H1 (cell line): ENCODE results near the gene GFAP. TPM values are rescaled to one million over a fixed set of nuclear protein-coding genes. Genes with fewer than 3 reads are reported as not detected.
A peak's percentile ranks its signal among the peaks of the same experiment; 100 is the strongest.

Experiments
- CTCF ChIA-PET: fragments of 300-600 bp; sonication (Branson Sonifier 250); formaldehyde crosslinking; loops from one replicate; lab custom pipeline; 2021; ENCODE audit not compliant: partially characterized antibody; lab: Charles Lee
- POLR2A ChIA-PET: fragments of 300-600 bp; sonication (Branson Sonifier 250); formaldehyde crosslinking; loops from one replicate; lab custom pipeline; 2021; ENCODE audit warnings: inconsistent platforms; ENCODE audit not compliant: partially characterized antibody; lab: Charles Lee
- DNase-seq, 2 experiments: peaks; one replicate each; pipeline versions ENCODE4 v3.0.0 to v3.0.0-alpha.2; 2010 to 2022; ENCODE audit warnings: low spot score in 2 of 2, low read depth in 1 of 2, mixed read lengths in 1 of 2
- FAIRE-seq: peaks from 2 replicates; lab custom pipeline; 2011; peaks lifted over from hg19 to GRCh38; lab: Jason Lieb, UNC
- H2AFZ ChIP-seq: 2 replicates; pipeline ENCODE4 v1.8.1; 2012; ENCODE audit warnings: low read length, inconsistent platforms
- H2AK5ac ChIP-seq: 2 replicates; pipeline ENCODE4 v1.6.1; 2013; ENCODE audit warnings: low read depth, low read length
- H2BK120ac ChIP-seq: replicated peaks from 2 replicates; pipeline ENCODE3; 2013; ENCODE audit warnings: low read depth, low read length, inconsistent platforms
- H2BK12ac ChIP-seq: 2 replicates; pipeline ENCODE4 v1.6.1; 2013; ENCODE audit warnings: low read depth, low read length
- H2BK15ac ChIP-seq: 2 replicates; pipeline ENCODE4 v1.6.1; 2013; ENCODE audit warnings: low read length
- H2BK20ac ChIP-seq: 2 replicates; pipeline ENCODE4 v1.6.1; 2013; ENCODE audit warnings: low read length
- H2BK5ac ChIP-seq: 2 replicates; pipeline ENCODE4 v1.6.1; 2013; ENCODE audit warnings: low read depth, low read length
- H3K14ac ChIP-seq: 2 replicates; pipeline ENCODE4 v1.6.1; 2013; ENCODE audit warnings: inconsistent platforms; ENCODE audit not compliant: insufficient read length
- H3K18ac ChIP-seq: 2 replicates; pipeline ENCODE4 v1.6.1; 2013; ENCODE audit warnings: low read length; ENCODE audit errors: extremely low read depth
- H3K23ac ChIP-seq: 2 replicates; pipeline ENCODE4 v1.6.1; 2013; ENCODE audit warnings: inconsistent platforms; ENCODE audit not compliant: insufficient read length
- H3K23me2 ChIP-seq: 2 replicates; pipeline ENCODE4 v1.6.1; 2013; ENCODE audit warnings: low read depth, low read length
- H3K27ac ChIP-seq: 2 replicates; pipeline ENCODE4 v1.6.1; 2011; ENCODE audit warnings: low read depth, low read length, inconsistent platforms
- H3K27me3 ChIP-seq, 4 experiments: replicated peaks in 1 of 4; 1 replicate in 1 of 4; 2 replicates in 3 of 4; pipeline versions ENCODE4 v1.6.1 to v1.8.1; 2011 to 2013; ENCODE audit warnings: low read length in 3 of 4, mild to moderate bottlenecking in 3 of 4, inconsistent platforms in 2 of 4, mixed read lengths in 2 of 4, moderate library complexity in 1 of 4; ENCODE audit not compliant: control insufficient read depth in 3 of 4, insufficient read depth in 3 of 4; ENCODE audit errors: extremely low read depth in 1 of 4
- H3K36me3 ChIP-seq, 4 experiments: 2 replicates each; pipeline versions ENCODE4 v1.6.1 to v1.8.1; 2011 to 2013; ENCODE audit warnings: mild to moderate bottlenecking in 4 of 4, low read length in 3 of 4, moderate library complexity in 2 of 4, control low read depth in 1 of 4, inconsistent platforms in 1 of 4; ENCODE audit not compliant: insufficient read depth in 4 of 4, control insufficient read depth in 2 of 4
- H3K4ac ChIP-seq: replicated peaks from 2 replicates; pipeline ENCODE3; 2013; ENCODE audit warnings: low read length, low read depth, mixed read lengths, inconsistent platforms; ENCODE audit not compliant: insufficient read length
- H3K4me1 ChIP-seq, 4 experiments: replicated peaks in 1 of 4; 1 replicate in 1 of 4; 2 replicates in 3 of 4; pipeline versions ENCODE4 v1.6.1 to v1.8.1; 2011 to 2013; ENCODE audit warnings: low read length in 3 of 4, inconsistent platforms in 2 of 4, mixed read lengths in 1 of 4; ENCODE audit not compliant: insufficient read depth in 4 of 4, control insufficient read depth in 3 of 4
- H3K4me2 ChIP-seq, 2 experiments: 2 replicates each; pipeline versions ENCODE4 v1.6.1 to v1.8.1; 2011 to 2013; ENCODE audit warnings: low read depth in 2 of 2, low read length in 2 of 2, control low read depth in 1 of 2, inconsistent platforms in 1 of 2, mild to moderate bottlenecking in 1 of 2; ENCODE audit not compliant: insufficient read depth in 1 of 2
- H3K4me3 ChIP-seq, 4 experiments: fragments of 200-600, 300-600 bp in 1 of 4; sonication (generic), shearing (Covaris generic), sonication (Bioruptor Twin) in 1 of 4; 2 replicates each; pipeline versions ENCODE4 v1.5.1 to v1.8.1; 2011 to 2016; ENCODE audit warnings: low read length in 4 of 4, low read depth in 3 of 4, control low read depth in 2 of 4, inconsistent platforms in 2 of 4, mild to moderate bottlenecking in 2 of 4, mixed read lengths in 1 of 4, moderate library complexity in 1 of 4; ENCODE audit not compliant: insufficient read depth in 2 of 4; ENCODE audit errors: extremely low read depth in 1 of 4
- H3K56ac ChIP-seq: replicated peaks from 2 replicates; pipeline ENCODE3; 2013; ENCODE audit warnings: low read depth, mild to moderate bottlenecking, mixed read lengths, low read length, inconsistent platforms; ENCODE audit not compliant: insufficient read length
- H3K79me1 ChIP-seq: 2 replicates; pipeline ENCODE4 v1.6.1; 2013; ENCODE audit warnings: low read depth, low read length, control low read depth
- H3K79me2 ChIP-seq, 2 experiments: 2 replicates each; pipeline versions ENCODE4 v1.6.1 to v1.8.1; 2012 to 2013; ENCODE audit warnings: low read length in 2 of 2, mild to moderate bottlenecking in 2 of 2, inconsistent platforms in 1 of 2; ENCODE audit not compliant: insufficient read depth in 2 of 2, control insufficient read depth in 1 of 2
- H3K9ac ChIP-seq, 4 experiments: replicated peaks in 1 of 4; 1 replicate in 1 of 4; 2 replicates in 3 of 4; pipeline versions ENCODE4 v1.6.1 to v1.8.1; 2011 to 2013; ENCODE audit warnings: low read depth in 3 of 4, low read length in 3 of 4, control low read depth in 2 of 4, mild to moderate bottlenecking in 2 of 4, moderate library complexity in 2 of 4, inconsistent platforms in 1 of 4; ENCODE audit errors: extremely low read depth in 1 of 4
- H3K9me3 ChIP-seq, 2 experiments: 2 replicates each; pipeline versions ENCODE4 v1.6.1 to v1.8.1; 2012 to 2013; ENCODE audit warnings: mild to moderate bottlenecking in 2 of 2, moderate library complexity in 2 of 2, control low read depth in 1 of 2, inconsistent platforms in 1 of 2, low read depth in 1 of 2, low read length in 1 of 2, mixed read lengths in 1 of 2; ENCODE audit not compliant: insufficient read depth in 2 of 2
- H4K20me1 ChIP-seq, 2 experiments: replicated peaks in 1 of 2; 2 replicates each; pipeline versions ENCODE3 to v1.8.1; 2011 to 2013; ENCODE audit warnings: inconsistent platforms in 2 of 2, low read length in 2 of 2, mild to moderate bottlenecking in 1 of 2; ENCODE audit not compliant: insufficient read depth in 2 of 2, control insufficient read depth in 1 of 2
- H4K5ac ChIP-seq: 2 replicates; pipeline ENCODE4 v1.6.1; 2013; ENCODE audit warnings: low read length, low read depth, mixed read lengths, inconsistent platforms; ENCODE audit not compliant: insufficient read length
- H4K8ac ChIP-seq: 2 replicates; pipeline ENCODE4 v1.8.0; 2013; ENCODE audit warnings: mild to moderate bottlenecking, moderate library complexity, low read length, inconsistent platforms; ENCODE audit not compliant: insufficient read depth; ENCODE audit errors: extremely low read depth
- H4K91ac ChIP-seq: replicated peaks from 2 replicates; pipeline ENCODE3; 2013; ENCODE audit warnings: low read length, mixed read lengths, inconsistent platforms; ENCODE audit not compliant: insufficient read length
- BRCA1 ChIP-seq: IDR thresholded peaks from 2 replicates; pipeline ENCODE4 v1.6.1; 2012; ENCODE audit warnings: low read depth, low read length, improper control_type of control experiment
- GABPA ChIP-seq: IDR thresholded peaks from 2 replicates; pipeline ENCODE4 v1.6.1; 2011; ENCODE audit warnings: mild to moderate bottlenecking, low read length, moderate library complexity, borderline replicate concordance; ENCODE audit not compliant: insufficient read depth
- HDAC6 ChIP-seq: IDR thresholded peaks from one replicate; pipeline ENCODE4 v1.7.1; 2012; ENCODE audit warnings: low read depth, mild to moderate bottlenecking, inconsistent platforms, low read length, moderate library complexity
- PHF8 ChIP-seq: fragments of 200-600 bp; sonication (generic); conservative IDR thresholded peaks from 2 replicates; pipeline ENCODE4 v1.7.1; 2012; ENCODE audit warnings: low read depth, mild to moderate bottlenecking, inconsistent platforms, low read length, moderate library complexity
- RAD21 ChIP-seq, 2 experiments: IDR thresholded peaks in 1 of 2; conservative IDR thresholded peaks in 1 of 2; 2 replicates each; pipeline ENCODE4 v1.6.1; 2011; ENCODE audit warnings: low read depth in 2 of 2, low read length in 2 of 2, improper control_type of control experiment in 1 of 2, inconsistent platforms in 1 of 2, mild to moderate bottlenecking in 1 of 2, moderate library complexity in 1 of 2
- RNF2 ChIP-seq: fragments of 200-900, 300-1000 bp; sonication (generic); IDR thresholded peaks from 2 replicates; pipeline ENCODE4 v1.7.1; 2016; ENCODE audit warnings: borderline replicate concordance, low read depth, mild to moderate bottlenecking, antibody characterized with exemption, low read length; ENCODE audit not compliant: poor library complexity, severe bottlenecking; ENCODE audit errors: missing control alignments
- SAP30 ChIP-seq: fragments of 300-600 bp; sonication (generic); IDR thresholded peaks from 2 replicates; pipeline ENCODE4 v1.7.1; 2012; ENCODE audit warnings: low read length, moderate library complexity, mild to moderate bottlenecking, inconsistent platforms; ENCODE audit not compliant: insufficient read depth, insufficient replicate concordance
- SRF ChIP-seq: IDR thresholded peaks from 2 replicates; pipeline ENCODE4 v1.6.1; 2011; ENCODE audit warnings: mild to moderate bottlenecking, low read depth, low read length, moderate library complexity
- TAF7 ChIP-seq: optimal IDR thresholded peaks from 2 replicates; pipeline ENCODE3; 2011; ENCODE audit warnings: low read depth, mild to moderate bottlenecking, inconsistent platforms, low read length, moderate library complexity, borderline replicate concordance
- TEAD4 ChIP-seq: IDR thresholded peaks from 2 replicates; pipeline ENCODE4 v1.6.1; 2012; ENCODE audit warnings: low read depth, low read length, inconsistent platforms, mixed read lengths
- WGBS, 2 experiments: shearing (Covaris generic) in 1 of 2; methylation state at CpG; one replicate each; pipeline versions ENCODE4 v1.1.6 to v1.1.7; 2013 to 2015; ENCODE audit warnings: low lambda C conversion rate in 2 of 2, mixed read lengths in 2 of 2, inconsistent platforms in 1 of 2, low coverage in 1 of 2, missing lambda C conversion rate in 1 of 2; ENCODE audit not compliant: insufficient replicate concordance in 2 of 2, insufficient coverage in 1 of 2, insufficient read length in 1 of 2; ENCODE audit errors: extremely low coverage in 1 of 2, missing lambda C conversion rate in 1 of 2; 5-methylcytosine and 5-hydroxymethylcytosine counted together
- polyA plus RNA-seq, 7 experiments: library from polyadenylated mRNA; depleted of rRNA in 3 of 7; stranded (reverse) in 5 of 7; unstranded in 2 of 7; fragments of >200 nt in 5 of 7; fragments of 200-250 nt in 2 of 7; gene quantifications; 1 replicate in 5 of 7; 2 replicates in 1 of 7; 4 replicates in 1 of 7; pipeline versions ENCODE4 v1.2.1 to v1.2.3, GENCODE V29; 2011 to 2013; ENCODE audit warnings: missing spikeins in 2 of 7, mixed read lengths in 2 of 7
- total RNA-seq: library from RNA; stranded (reverse); fragmentation: NEBNext Ultra II Directional; extraction: Animal tissue kit (Norgen Biotek cat#: 25700); gene quantifications from 2 replicates; pipeline ENCODE4 v1.2.1, GENCODE V29; 2021

The GFAP gene
- total and polyA plus RNA-seq, 2 of the 8 experiments (the other 6 are each of a cell fraction or from before 2014, with no cell fraction given) = 1.3 to 1.5 TPM

GRCh38 chr17:44919411-44919810, 4.1 kb upstream of the GFAP start:
- H3K79me2 ChIP-seq = no peaks in the 10 kb centered on the region
- H3K4me1 ChIP-seq = peaks cover 6 to 15% (median 9%) of the 10 kb centered on the region in 4 experiments
- no peaks in the 10 kb centered on the region for H3K79me1 ChIP-seq
- FAIRE-seq = no peak
- no peak for DNase-seq
- no peak overlapping the region for H3K18ac ChIP-seq
- H3K27ac ChIP-seq = no peak overlapping the region
- no peak overlapping the region for H3K14ac ChIP-seq
- CTCF ChIA-PET = interaction anchor here (0.7 to 13.0 kb wide), 22 partner anchors 8 to 279 kb away, joined by 3 to 243 read pairs (median 10); partner anchors contain the start of genes C1QL1 and KIF18B
- no peaks in the 10 kb centered on the region for H3K9me3 ChIP-seq
- 79% methylated on average over 2 of the region's 2 CpGs; no CpG with 5 or more reads in 1 of the 2 experiments for WGBS, 2 experiments
- H3K36me3 ChIP-seq = no peaks in the 10 kb centered on the region
- no peaks in the 10 kb centered on the region; the same call in 1 of the 2 replicates for H3K23me2 ChIP-seq
- H3K27me3 ChIP-seq = no peaks in the 10 kb centered on the region; a peak in 2 of 7 replicates
- H2AK5ac ChIP-seq = no peak overlapping the region
- no peak overlapping the region for H3K56ac ChIP-seq
- H3K4me2 ChIP-seq = no peak overlapping the region
- H3K9ac ChIP-seq = no peak overlapping the region
- 0 out of 2 replicates have a peak overlapping the region, but pooled peaks have one; percentile 93 for H2BK20ac ChIP-seq
- H4K5ac ChIP-seq = no peak overlapping the region
- H3K4ac ChIP-seq = no peak overlapping the region
- H2BK120ac ChIP-seq = no peak overlapping the region
- H2BK5ac ChIP-seq = no peak overlapping the region
- no peak for TF ChIP-seq SAP30
- no peak for TF ChIP-seq HDAC6
- no peak for TF ChIP-seq TEAD4
- TF ChIP-seq GABPA = no peak
- TF ChIP-seq BRCA1 = no peak
- no peak for TF ChIP-seq PHF8
- no peak for TF ChIP-seq RNF2
- no peak for TF ChIP-seq RAD21 (IDR thresholded peaks at IDR 0.05 in 1 of 2, conservative IDR thresholded peaks at IDR 0.05 in 1 of 2; ENCODE audit: low read depth in 2 of 2, low read length in 2 of 2)
- TF ChIP-seq TAF7 = no peak
- TF ChIP-seq SRF = no peak
- TF ChIP-seq, all 59 proteins: peak for 0
- POLR2A ChIA-PET = interaction anchor here (0.8 to 5.3 kb wide), 6 partner anchors 9 to 102 kb away, joined by 3 to 25 read pairs (median 9); no protein-coding TSS in a partner anchor
- Histone ChIP-seq H2BK12ac (0 out of 2 replicates have a peak overlapping the region, but pooled peaks have one; percentile 35), H4K8ac (no peak overlapping the region), H4K20me1 (no peaks in the 10 kb centered on the region), H2AFZ (no peak overlapping the region), H4K91ac (no peak overlapping the region), H2BK15ac (peak overlapping the region; percentile 99), H3K4me3 (no peak overlapping the region), H3K23ac (no peak overlapping the region)
